Activated T-cell treated with anti-CD3 and anti-CD28 coated beads, Interleukin-2, amount 50 U/mL, for 72 hours (primary cell): ENCODE results near the gene USP24. TPM values are rescaled to one million over a fixed set of nuclear protein-coding genes. Genes with fewer than 3 reads are reported as not detected.
A peak's percentile ranks its signal among the peaks of the same experiment; 100 is the strongest.

ENCODE experiments used
- ATAC-seq, 2 donors: fragments of 150-1000 bp; cut with Tn5 transposase; replicated peaks in 1 of 2; 2 replicates each; pipeline ENCODE4 v1.10.0; 2021; ENCODE audit warnings: moderate library complexity in 2 of 2, mild to moderate bottlenecking in 1 of 2
- DNase-seq, 2 donors: peaks; one replicate each; pipeline ENCODE4 v3.0.0; 2021 to 2022; ENCODE audit warnings: mixed read lengths in 1 of 2
- H3K27ac Mint-ChIP-seq: one replicate; pipeline ENCODE4 v1.8.0; 2022; ENCODE audit warnings: mild to moderate bottlenecking, moderate library complexity, mixed read lengths
- H3K27me3 Mint-ChIP-seq: one replicate; pipeline ENCODE4 v1.8.0; 2022; ENCODE audit warnings: low read depth, mixed read lengths
- H3K36me3 Mint-ChIP-seq, 2 donors: one replicate each; pipeline ENCODE4 v1.8.0; 2022; ENCODE audit warnings: mixed read lengths in 2 of 2, mild to moderate bottlenecking in 1 of 2; ENCODE audit not compliant: insufficient read depth in 2 of 2
- H3K4me1 Mint-ChIP-seq: one replicate; pipeline ENCODE4 v1.8.0; 2022; ENCODE audit warnings: low read depth, mixed read lengths
- H3K4me3 Mint-ChIP-seq, 2 donors: one replicate each; pipeline ENCODE4 v1.8.0; 2022; ENCODE audit warnings: mild to moderate bottlenecking in 2 of 2, mixed read lengths in 2 of 2, moderate library complexity in 2 of 2
- H3K9me3 Mint-ChIP-seq, 2 donors: one replicate each; pipeline ENCODE4 v1.8.0; 2022; ENCODE audit warnings: mixed read lengths in 2 of 2
- total RNA-seq, 2 donors: library from RNA; stranded (reverse); gene quantifications; one replicate each; pipeline ENCODE4 v1.2.3, GENCODE V29; 2022

Gene USP24
- total RNA-seq, 2 donors from 2014 or later, result 46.1 to 46.2 TPM

DNA sequence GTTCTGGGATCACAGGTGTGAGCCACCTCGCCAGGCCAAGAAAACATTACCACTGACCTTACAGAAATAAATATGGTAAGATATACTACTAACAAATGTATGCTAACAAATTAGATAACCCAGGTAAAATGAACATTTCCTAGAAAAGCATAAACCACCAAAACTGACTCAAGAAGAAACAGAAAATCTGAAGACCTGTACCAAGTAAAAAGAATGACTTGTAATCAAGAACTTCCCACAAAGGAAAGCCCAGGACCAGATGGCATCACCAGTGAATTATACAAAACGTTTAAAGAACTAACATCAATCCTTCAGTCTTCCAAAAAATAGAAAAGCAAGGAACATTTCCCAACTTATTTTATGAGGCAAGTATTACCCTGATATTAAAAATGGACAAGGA, 29.3 kb downstream of the USP24 start:
- Mint-ChIP-seq H3K4me1 (peaks cover 35% of the 10 kb centered on the region), H3K4me3 (peak overlapping the region in 1 of 2 donors; percentile 51), H3K9me3 (peaks cover 8 to 13% of the 10 kb centered on the region in 2 donors), H3K27ac (peak overlapping the region; percentile 43), H3K36me3 (peaks cover 13 to 22% of the 10 kb centered on the region in 2 donors), H3K27me3 (no peaks in the 10 kb centered on the region)
- DNase-seq (no peak), ATAC-seq (peak in 1 of 2 donors; percentile 44)

DNA sequence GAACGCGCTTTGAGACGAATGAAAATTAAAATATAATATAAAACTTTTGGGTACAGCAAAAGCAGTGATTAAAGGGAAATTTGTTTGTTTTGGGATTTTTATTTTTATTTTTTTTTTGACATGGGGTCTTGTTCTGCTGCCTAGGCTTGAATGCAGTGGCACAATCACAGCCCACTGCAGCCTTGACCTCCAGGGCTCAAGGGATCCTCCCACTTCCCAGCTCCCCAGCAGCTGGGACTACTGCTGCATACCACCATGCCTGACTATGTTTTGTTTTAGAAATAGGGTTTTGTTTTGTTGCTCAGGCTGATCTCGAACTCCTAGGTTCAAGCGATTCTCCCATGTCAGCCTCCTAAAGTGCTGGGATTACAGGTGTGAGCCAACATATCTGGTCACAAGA, 30.3 kb downstream of the USP24 start:
- Mint-ChIP-seq H3K4me3 (peak overlapping the region in 1 of 2 donors; percentile 7), H3K4me1 (peaks cover 39% of the 10 kb centered on the region), H3K27me3 (no peaks in the 10 kb centered on the region), H3K27ac (peak overlapping the region; percentile 72), H3K9me3 (peaks cover 8 to 13% of the 10 kb centered on the region in 2 donors), H3K36me3 (peaks cover 13 to 22% of the 10 kb centered on the region in 2 donors)
- ATAC-seq (no peak), DNase-seq (no peak)

DNA sequence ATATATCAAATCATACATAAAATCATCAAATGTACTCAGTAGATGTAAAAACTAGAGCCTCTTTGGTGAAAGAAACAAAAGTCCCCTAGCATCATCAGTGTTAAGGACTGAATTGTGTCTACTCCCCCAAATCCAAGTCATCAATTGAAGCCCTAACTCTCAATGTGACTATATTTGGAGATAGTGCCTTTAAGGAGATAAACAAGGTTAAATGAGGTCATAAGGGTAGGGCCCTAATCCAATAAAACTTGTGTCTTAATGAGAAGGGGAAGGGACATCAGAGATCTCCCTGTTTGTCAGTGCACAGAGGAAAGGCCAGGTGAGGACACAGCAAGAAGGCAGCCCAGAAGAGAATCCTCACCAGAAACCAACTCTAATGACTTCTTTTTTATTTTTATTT, 33.5 kb downstream of the USP24 start:
- ATAC-seq (no peak), DNase-seq (no peak)
- Mint-ChIP-seq H3K27ac (no peak overlapping the region), H3K27me3 (no peaks in the 10 kb centered on the region), H3K36me3 (peaks cover 22 to 23% of the 10 kb centered on the region in 2 donors), H3K4me1 (peaks cover 32% of the 10 kb centered on the region), H3K4me3 (no peak overlapping the region), H3K9me3 (peaks cover 8 to 11% of the 10 kb centered on the region in 2 donors)

DNA sequence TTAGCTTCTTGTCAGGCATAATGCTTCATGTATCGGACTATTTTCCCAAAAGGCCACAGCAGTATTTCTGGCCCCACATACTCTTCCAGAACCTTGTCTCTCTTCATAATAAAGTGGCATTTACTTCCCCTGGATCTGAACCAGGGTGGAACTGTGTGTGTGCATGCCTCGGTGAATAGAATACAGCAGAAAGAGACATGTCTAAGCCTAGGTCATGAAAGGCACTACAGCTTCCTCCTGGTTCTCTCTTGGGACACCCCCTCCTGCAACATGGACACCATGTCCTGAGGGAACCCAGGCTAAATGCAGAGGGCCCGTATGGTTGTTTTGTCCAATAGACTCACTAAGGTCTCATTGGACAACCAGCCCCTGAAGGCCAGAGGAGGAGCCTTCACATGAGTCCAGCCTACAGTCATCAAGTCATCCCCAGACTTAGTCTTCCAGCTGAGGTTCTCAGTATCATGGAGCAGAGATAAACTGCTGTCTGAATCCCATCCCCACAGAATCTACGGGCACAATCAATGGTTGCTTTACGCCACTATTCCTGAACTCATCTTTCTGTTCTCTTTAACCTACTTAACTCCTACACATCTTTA, 35.0 kb downstream of the USP24 start:
- H3K27me3 Mint-ChIP-seq, result no peaks in the 10 kb centered on the region
- H3K4me3 Mint-ChIP-seq, result no peak overlapping the region
- peak overlapping the region; percentile 52 for H3K27ac Mint-ChIP-seq
- H3K9me3 Mint-ChIP-seq, result peaks cover 8 to 10% of the 10 kb centered on the region in 2 donors
- peaks cover 18% of the 10 kb centered on the region for H3K4me1 Mint-ChIP-seq
- H3K36me3 Mint-ChIP-seq, result peaks cover 18 to 19% of the 10 kb centered on the region in 2 donors
- no peak for DNase-seq
- no peak for ATAC-seq

DNA sequence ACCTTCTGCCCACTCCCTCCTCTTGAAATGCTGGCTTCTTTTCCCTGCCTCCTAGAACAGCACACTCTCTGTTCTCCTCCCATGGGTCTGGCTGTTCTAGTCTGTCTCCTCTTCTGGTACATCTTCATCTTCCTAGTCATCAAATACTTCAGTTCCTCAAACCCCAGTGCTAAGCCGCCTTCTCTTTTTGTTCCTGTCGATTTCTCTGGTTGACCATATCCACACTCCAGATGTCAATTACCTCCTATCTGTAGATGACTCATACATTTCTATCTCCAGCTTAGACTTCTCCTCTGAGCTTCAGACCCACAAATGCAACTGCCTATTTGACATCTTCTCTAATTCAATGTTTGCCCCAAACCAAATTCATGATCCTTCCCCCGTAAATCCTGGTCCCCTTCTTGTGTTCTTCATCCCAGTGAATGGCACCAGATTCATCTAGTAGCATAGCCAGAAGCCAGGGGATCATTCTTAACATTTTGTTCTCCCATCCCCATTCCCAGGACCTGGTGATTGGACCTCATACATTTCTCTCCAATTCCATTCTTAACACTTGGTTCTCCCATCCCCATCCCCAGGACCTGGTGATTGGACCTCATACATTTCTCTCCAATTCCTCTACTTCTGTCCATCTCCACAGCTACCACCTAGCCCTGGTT, 35.9 kb downstream of the USP24 start:
- H3K27ac Mint-ChIP-seq, result peak overlapping the region; percentile 52
- H3K9me3 Mint-ChIP-seq, result peaks cover 4 to 5% of the 10 kb centered on the region in 2 donors
- no peak for DNase-seq
- peaks cover 15% of the 10 kb centered on the region for H3K4me1 Mint-ChIP-seq
- H3K4me3 Mint-ChIP-seq, result no peak overlapping the region
- H3K27me3 Mint-ChIP-seq, result no peaks in the 10 kb centered on the region
- no peak for ATAC-seq
- peaks cover 13% of the 10 kb centered on the region in 2 donors for H3K36me3 Mint-ChIP-seq

DNA sequence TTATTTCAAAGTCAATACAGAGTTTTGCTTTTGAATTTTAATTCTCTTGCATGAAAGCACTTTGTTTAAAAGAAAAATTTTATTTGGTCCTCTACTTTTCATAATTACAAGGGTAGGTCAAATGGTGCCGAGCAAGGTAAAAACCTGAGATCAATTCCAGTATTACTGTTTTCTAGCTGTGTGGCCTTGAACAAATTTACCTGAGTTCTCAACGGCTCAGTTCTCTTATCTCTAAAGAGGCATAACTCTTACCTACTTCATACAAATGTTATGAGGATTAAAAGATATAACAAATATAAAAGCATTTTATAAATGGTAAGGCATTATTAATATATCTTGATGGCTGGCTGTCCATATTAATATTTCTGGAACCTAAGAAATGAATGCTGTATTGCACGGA, 42.5 kb downstream of the USP24 start:
- no peaks in the 10 kb centered on the region for H3K9me3 Mint-ChIP-seq
- no peaks in the 10 kb centered on the region for H3K27me3 Mint-ChIP-seq
- no peak overlapping the region for H3K27ac Mint-ChIP-seq
- peaks cover 21% of the 10 kb centered on the region for H3K4me1 Mint-ChIP-seq
- no peak for DNase-seq
- no peak overlapping the region for H3K4me3 Mint-ChIP-seq
- ATAC-seq, result no peak
- H3K36me3 Mint-ChIP-seq, result peaks cover 7% of the 10 kb centered on the region in 2 donors

DNA sequence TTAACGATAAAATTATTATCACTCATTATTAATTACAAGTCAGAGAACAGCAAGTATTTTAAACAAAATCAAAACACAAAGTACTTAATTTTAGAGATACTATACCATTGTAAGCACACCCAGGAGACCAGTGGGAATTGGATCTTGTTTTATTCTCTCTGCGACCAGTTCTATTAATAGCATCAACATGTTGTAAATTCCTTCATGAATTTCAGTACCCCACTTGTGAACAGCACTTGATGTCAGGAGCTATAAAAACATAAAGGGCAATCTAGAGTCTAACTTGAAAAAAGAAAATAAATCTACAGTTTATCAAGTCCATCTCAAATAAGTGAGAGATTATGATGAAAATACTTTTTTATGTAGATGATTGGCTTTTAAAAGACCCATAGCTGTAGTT, 42.9 kb downstream of the USP24 start:
- peaks cover 25% of the 10 kb centered on the region for H3K4me1 Mint-ChIP-seq
- H3K9me3 Mint-ChIP-seq, result no peaks in the 10 kb centered on the region
- no peak for DNase-seq
- H3K4me3 Mint-ChIP-seq, result no peak overlapping the region
- H3K36me3 Mint-ChIP-seq, result peaks cover 8 to 10% of the 10 kb centered on the region in 2 donors
- no peak for ATAC-seq
- no peak overlapping the region for H3K27ac Mint-ChIP-seq
- H3K27me3 Mint-ChIP-seq, result no peaks in the 10 kb centered on the region

DNA sequence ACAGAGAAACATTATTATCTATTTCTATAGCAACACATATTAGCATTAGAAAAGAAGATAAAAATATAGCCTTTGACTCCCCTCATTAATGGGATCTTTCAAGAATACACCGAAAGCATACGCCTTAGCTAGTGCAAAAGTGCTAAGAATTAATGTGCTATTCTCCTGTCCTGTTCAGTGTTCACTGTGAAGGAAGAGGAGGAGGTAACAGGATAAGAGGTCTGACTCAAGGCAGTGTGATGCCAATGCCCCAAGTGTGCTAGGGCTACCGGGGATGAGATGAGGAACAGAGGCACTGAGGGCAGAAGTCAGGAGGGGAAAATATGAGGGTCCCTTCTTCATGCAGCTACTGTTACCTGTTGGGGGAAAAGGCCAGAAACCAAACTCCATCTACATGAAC, 43.5 kb downstream of the USP24 start:
- Mint-ChIP-seq H3K4me1 (peaks cover 27% of the 10 kb centered on the region), H3K4me3 (no peak overlapping the region), H3K9me3 (no peaks in the 10 kb centered on the region), H3K27ac (peak overlapping the region; percentile 46), H3K36me3 (peaks cover 7 to 12% of the 10 kb centered on the region in 2 donors), H3K27me3 (no peaks in the 10 kb centered on the region)
- ATAC-seq, result no peak
- DNase-seq, result no peak

DNA sequence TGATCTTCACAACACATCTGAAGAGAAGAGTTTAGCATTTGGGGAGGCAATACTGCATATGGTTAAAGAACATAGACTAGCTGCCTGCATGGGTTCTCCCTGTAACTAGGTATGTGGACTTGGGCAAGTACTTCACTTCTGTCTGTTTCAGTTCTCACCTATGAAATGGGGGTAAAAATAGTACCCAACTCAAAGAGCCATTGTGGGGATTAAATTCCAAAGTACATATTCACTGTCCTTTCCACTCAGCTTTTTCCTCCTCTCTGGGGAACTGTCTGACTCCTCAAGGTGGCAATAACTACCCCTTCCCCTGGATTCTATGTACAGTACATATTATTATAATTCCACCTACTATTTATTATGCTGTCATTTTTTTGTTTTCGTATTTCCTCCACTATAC, 44.7 kb downstream of the USP24 start:
- H3K4me1 Mint-ChIP-seq, result peaks cover 27% of the 10 kb centered on the region
- no peak for DNase-seq
- no peaks in the 10 kb centered on the region for H3K9me3 Mint-ChIP-seq
- H3K27ac Mint-ChIP-seq, result peak overlapping the region; percentile 77
- no peaks in the 10 kb centered on the region for H3K27me3 Mint-ChIP-seq
- H3K4me3 Mint-ChIP-seq, result no peak overlapping the region
- no peak for ATAC-seq
- H3K36me3 Mint-ChIP-seq, result peaks cover 7 to 12% of the 10 kb centered on the region in 2 donors

DNA sequence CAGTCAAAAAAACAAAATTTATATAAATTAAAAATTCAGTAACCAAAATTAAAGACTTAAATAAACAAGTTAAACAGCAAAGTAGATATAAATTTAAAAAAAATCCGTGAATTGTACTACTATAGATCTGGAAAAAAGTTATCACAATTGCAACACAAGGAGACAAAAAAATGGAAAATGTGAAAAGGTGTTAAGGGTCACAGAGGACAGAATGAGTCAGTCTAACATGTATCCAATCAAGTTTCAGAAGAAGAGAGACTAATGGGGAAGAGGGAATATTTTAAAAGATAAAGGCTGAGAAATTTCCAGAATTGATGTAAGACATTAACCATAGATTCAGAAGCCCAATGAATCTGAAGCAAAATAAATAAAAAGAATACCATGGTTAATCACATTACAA, 46.0 kb downstream of the USP24 start:
- ATAC-seq (no peak), DNase-seq (no peak)
- no peak overlapping the region for H3K4me3 Mint-ChIP-seq
- H3K27ac Mint-ChIP-seq, result peak overlapping the region; percentile 85
- peaks cover 40% of the 10 kb centered on the region for H3K4me1 Mint-ChIP-seq
- H3K9me3 Mint-ChIP-seq, result no peaks in the 10 kb centered on the region
- peaks cover 7 to 13% of the 10 kb centered on the region in 2 donors for H3K36me3 Mint-ChIP-seq
- no peaks in the 10 kb centered on the region for H3K27me3 Mint-ChIP-seq

DNA sequence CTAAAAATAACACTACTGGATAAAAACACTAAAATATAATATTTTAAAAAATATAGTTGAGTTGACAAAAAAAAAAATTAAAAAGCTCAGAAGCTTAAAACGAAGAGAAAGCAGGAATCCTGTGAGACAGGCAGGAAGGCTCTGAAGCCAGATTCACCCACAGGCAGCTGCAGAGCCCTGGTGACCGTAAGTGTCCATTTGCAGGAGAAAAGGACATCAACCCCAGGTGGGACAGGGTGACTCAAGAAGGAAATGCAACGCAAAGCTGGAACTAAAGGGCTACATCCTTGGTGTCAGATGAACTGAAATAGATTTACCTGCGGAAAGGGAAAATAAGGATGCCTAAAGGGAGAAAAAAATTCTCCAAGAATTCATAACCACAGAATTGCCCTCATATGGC, 46.8 kb downstream of the USP24 start:
- DNase-seq (no peak), ATAC-seq (no peak)
- H3K4me3 Mint-ChIP-seq, result no peak overlapping the region
- peak overlapping the region; percentile 27 for H3K27ac Mint-ChIP-seq
- H3K27me3 Mint-ChIP-seq, result no peaks in the 10 kb centered on the region
- peaks cover 45% of the 10 kb centered on the region for H3K4me1 Mint-ChIP-seq
- no peaks in the 10 kb centered on the region for H3K9me3 Mint-ChIP-seq
- H3K36me3 Mint-ChIP-seq, result peaks cover 7 to 16% of the 10 kb centered on the region in 2 donors

DNA sequence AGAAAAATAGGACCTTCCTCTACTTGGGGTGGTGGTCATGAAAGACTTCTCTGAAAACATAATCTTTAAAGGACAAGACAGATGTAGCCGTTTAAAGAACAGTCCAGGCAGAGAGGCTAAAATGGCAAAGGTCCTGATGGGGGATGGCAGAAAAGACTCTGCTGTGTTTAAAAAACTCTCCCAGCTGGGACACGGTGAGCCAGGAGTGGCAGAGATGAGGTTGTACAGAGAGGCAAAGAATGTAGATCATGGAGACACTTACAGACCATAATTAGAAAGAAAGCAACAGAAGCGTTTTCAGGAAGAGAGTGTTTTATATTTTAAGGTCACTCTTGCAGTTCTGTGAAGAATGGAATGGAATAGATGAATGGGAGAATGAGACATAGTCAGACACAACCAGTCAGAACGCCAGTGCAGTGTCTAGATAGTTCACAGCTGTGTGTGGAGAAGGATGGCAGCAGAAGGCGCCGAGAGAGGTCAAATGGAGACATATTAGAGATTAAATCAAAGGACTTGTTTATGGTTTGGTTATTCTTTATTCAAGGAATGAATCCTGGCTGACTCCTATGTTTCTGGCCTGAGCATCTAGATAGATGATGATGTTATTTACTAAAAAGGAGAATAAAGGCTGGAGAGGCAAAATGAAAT, 47.8 kb downstream of the USP24 start:
- Mint-ChIP-seq H3K4me3 (no peak overlapping the region), H3K27ac (peak overlapping the region; percentile 70), H3K4me1 (peaks cover 45% of the 10 kb centered on the region), H3K9me3 (no peaks in the 10 kb centered on the region), H3K27me3 (no peaks in the 10 kb centered on the region), H3K36me3 (peaks cover 7 to 17% of the 10 kb centered on the region in 2 donors)
- no peak for ATAC-seq
- DNase-seq, result no peak

DNA sequence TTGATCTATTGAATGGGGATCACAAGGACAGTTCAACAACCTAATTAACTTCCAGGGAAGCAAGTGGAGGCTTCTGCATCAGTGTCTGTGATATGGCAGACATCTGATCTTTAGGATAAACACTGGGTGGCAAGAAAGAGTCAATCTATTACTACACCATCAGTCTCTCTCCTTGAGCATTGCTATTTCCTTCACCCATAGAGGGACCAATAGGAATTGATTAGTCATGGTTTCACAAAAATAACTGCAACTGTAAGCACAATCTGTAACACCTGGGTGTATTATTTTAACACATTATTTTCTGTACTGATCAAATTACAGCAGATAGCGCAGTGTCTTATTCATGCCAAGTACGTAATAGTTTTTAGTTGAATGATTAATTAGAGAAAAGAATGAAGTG, 50.3 kb downstream of the USP24 start:
- peaks cover 7 to 14% of the 10 kb centered on the region in 2 donors for H3K36me3 Mint-ChIP-seq
- DNase-seq, result no peak
- ATAC-seq, result peak; percentile 57 to 67
- no peaks in the 10 kb centered on the region for H3K9me3 Mint-ChIP-seq
- no peaks in the 10 kb centered on the region for H3K27me3 Mint-ChIP-seq
- peak overlapping the region in 1 of 2 donors; percentile 72 for H3K4me3 Mint-ChIP-seq
- H3K4me1 Mint-ChIP-seq, result peaks cover 43% of the 10 kb centered on the region
- H3K27ac Mint-ChIP-seq, result peak overlapping the region; percentile 93
